DMS153 (cell line): Measurements from ENCODE around the gene C11orf68.
"Not testable (repeated sequence)": the region's sequence is repeated elsewhere in the genome, so short reads cannot be mapped to it uniquely, and the experiment has no call there.

ENCODE experiments used
- DNase-seq: peaks from one replicate; lab custom pipeline; 2025; lab: John Stamatoyannopoulos, UW

C11orf68 gene

GRCh38 chr11:65912845-65913244, 6.0 kb downstream of the C11orf68 start:
- DNase-seq: no peak

DNA sequence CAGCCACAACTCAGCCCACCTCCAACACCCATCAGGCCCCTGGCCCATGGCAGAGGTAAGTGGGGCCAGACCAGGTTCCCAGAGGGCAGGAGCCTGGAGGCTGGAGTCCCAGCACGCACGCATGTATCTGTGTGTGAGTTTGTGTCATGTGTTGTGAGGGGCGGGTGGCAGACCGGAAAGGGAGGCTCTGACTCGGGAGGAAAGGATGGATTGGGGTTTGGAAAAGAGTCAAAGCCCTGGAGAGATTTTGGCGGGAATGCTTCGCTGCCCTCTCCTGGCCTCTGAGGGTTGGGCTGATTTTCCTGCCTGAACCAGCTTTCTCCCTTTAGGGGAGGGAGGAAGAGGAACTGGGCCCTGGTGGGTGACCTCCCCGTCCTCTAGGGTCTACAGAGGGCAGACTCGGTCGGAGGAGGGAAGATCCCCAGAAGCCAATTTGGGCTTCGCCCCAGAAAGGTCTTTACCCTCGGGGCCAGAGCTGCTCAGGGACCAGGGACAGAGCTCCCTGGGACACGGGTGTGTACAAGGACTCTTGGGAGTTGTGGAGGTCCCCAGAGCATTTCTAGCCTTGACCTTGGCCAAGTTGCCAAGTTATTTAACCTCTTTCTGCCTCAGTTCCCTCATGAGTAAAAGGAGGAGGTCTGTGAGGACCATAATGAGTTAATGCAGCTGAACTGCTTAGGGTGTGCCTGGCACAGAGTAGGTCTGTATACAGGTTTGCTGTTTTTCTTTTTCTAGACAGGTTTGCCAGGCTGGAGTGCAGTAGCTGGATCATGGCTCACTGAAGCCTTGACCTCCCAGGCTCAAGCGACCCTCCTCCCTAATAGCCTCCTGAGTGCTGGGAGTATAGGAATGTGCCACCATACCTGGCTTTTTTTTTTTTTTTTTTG, 6.9 kb downstream of the C11orf68 start:
- peak; percentile 57 for DNase-seq

GRCh38 chr11:65907878-65908277, 11.0 kb downstream of the C11orf68 start:
- no peak for DNase-seq

GRCh38 chr11:65906602-65907001, 12.3 kb downstream of the C11orf68 start:
- DNase-seq: no peak

DNA sequence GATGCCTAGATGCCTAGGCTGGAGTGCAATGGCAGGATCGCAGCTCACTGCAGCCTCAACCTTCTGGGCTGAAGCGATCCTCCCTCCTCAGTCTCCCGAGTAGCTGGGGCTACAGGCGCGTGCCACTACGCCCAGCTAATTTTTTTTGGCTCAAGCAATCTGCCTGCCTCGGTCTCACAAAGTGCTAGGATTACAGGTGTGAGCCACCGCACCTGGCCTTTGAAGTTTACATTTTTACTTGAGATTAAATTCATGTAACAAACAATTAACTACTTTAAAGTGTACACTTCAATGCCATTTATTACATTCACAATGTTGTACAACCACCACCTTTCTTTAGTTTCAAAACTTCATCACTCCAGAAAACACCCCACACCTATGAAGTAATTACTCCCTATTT, 15.1 kb downstream of the C11orf68 start:
- no peak for DNase-seq

DNA sequence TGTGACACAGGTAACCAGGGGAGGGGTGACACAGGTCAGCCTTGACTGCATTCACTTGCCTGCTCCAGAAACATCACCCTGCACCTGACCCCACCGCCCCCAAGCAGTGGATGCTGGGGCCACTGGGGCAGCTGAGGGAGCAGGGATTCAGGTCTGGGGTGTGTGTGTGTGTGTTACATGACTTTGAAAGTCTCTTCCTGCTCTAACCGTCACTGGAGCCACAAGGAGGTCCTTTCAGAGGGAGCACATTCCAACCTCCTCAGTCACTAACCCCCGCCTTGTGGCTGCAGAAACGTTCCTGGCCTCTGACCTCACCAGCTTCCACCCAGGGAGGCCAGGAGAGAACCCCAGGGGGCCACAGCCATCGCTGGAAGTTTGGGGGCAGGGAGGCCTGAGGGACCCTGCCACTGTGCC, 15.8 kb downstream of the C11orf68 start:
- no peak for DNase-seq

- no peak for DNase-seq
Observed at GRCh38 chr11:65900899-65901180, 18.0 kb downstream of the C11orf68 start.

GRCh38 chr11:65900125-65900898, 18.6 kb downstream of the C11orf68 start, which contains the start of gene FOSL1:
Gene FOSL1, minus strand, starts transcription at chr11:65900388. Its CDS starts 49 bp downstream, at chr11:65900339.
- peak; percentile 52 for DNase-seq

DNA sequence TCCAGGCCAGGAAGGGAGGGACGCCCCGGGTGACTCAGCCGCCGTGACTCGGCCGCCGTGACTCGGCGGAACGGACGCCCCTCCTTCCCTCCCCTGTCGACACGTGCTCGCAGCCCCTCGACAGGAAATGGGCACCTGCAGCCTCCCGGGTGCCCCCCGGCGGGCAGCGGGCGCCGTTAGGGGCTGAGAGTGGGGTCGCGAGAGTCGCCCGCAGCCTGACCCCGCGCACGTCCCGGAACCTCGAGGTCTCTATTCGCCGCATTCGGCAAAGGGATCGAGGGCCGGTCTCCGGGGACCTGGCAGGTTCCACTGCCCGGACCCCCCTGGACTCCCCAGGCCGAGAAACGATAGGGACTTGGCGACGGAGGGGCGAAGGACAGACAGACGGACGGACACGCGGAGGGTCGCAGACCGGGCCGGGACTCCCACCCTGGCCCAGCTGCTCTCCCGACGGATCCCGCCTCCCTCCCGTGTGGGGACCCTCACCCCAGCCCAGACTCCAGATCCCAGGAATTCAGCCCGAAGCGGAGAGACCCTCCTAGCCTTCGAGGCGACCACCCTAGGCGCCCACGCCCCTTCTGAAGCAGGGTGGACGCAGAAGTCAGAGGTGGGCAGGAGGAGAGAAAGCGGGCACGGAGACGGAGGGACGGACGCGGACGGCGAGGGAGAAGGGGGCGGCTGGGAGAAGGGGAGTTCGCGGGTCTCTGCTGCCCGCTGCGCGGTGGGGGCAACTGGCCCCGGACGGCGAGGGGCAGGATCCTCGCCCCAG, 19.3 kb downstream of the C11orf68 start:
- no peak for DNase-seq

GRCh38 chr11:65898656-65899355, 20.1 kb downstream of the C11orf68 start:
- DNase-seq: no peak

GRCh38 chr11:65897020-65897471, 21.8 kb downstream of the C11orf68 start:
- DNase-seq: no peak

DNA sequence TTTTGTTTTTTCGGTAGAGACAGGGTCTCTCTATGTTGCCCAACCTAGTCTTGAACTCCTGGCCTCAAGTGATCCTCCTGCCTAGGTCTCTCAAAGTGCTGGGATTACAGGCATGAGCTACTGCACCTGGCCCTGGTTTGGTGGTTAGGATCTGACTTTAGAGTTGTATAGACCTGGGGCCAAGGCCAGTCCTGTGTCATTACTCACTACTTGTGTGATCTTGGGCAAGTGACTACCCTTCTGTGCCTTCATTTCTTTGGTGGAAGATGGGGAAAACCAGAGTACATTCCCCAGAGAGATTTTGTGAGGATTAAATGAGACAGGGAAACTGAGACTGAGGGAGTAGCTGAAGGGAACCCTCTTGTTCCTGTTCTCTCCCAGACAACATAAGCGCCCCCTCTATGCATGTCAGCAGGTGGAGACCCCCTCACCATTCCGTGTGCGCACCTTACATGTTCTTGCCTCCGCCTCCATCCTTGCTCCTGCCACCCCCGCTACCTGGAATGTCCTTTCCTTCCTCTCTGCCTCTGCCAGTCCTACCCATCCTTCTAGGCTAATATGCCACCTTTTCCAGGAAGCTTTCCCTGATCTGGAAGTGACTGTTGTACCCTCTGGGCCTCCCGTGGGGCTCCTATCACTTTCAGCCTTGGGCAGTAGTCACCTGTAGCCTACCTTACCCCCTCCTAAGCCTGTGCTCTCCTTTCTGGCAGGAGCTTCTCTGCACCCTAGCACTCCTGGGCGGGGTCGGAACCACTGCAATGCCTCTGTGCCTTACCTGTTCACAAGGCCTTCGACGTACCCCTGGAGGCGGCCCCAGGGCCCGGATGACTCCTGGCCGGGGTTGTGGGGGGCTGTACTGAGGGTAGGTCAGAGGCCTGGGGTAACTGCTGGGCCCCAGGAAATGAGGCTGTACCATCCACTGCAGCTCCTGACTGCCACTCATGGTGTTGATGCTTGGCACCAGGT, 22.5 kb downstream of the C11orf68 start:
- no peak for DNase-seq

- DNase-seq: no peak
Observed at GRCh38 chr11:65895482-65895981, 23.3 kb downstream of the C11orf68 start.

GRCh38 chr11:65894034-65894591, 24.7 kb downstream of the C11orf68 start:
- no peak for DNase-seq

- no peak for DNase-seq
Observed at GRCh38 chr11:65892661-65893317, 26.1 kb downstream of the C11orf68 start.

- DNase-seq: not testable (repeated sequence)
Observed at GRCh38 chr11:65892137-65892540, 26.7 kb downstream of the C11orf68 start.

DNA sequence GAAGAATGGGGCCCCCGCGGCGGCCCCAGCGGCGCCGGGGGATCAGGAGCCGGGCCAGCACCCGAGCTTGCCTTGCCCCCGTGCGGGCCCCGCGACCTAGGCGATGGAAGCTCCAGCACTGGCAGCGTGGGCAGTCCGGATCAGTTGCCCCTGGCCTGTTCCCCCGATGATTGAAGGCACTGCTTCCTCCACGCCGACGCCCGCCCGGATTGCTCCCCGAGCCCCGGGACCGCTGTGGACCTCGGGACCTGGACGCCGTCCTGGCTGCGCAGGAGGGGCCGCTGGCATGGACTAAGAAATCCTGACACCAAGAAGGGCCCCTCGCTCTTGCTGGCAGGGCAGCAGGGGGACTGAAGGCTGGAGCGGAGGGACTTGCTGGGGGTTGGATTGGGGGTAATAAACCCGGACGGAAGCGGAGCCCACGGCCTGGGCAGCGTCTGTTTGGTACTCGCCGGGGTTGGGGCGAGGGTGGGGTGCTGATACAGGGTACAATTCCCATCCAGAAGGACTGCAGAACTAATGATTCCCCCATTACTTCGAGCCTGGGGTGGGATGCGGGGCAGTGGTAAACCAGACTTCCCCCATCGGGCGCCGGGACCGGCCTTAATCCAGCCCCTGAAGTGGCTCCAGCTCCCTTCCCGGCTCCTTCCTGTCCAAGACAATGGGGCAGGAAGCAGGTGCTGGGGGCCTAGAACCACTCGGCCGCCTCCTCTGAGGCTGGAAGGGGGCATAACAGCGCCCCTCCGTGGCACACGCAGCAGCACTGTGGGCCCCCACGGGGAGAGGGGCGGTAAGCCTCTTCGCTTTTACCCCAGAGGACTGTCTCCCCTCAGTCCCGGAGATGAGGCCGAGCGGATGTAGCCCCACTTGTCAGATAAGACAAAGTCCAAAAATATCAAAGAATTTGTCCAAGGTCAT, 27.4 kb downstream of the C11orf68 start:
- DNase-seq: no peak
